CD14-positive monocyte (primary cell): ENCODE measurements around the gene RMND5B. TPM values are rescaled to one million over a fixed set of nuclear protein-coding genes. Genes with fewer than 3 reads are reported as not detected.
A peak's percentile ranks its signal among the peaks of the same experiment; 100 is the strongest.

Experiments
- DNase-seq, 3 donors: peaks; one replicate each; pipeline ENCODE4 v3.0.0-alpha.2; 2011 to 2022
- H2AFZ ChIP-seq: 2 replicates; pipeline ENCODE4 v1.6.0; 2012; ENCODE audit warnings: mild to moderate bottlenecking, low read depth, low read length, inconsistent platforms; ENCODE audit not compliant: insufficient read depth, poor library complexity, severe bottlenecking
- H3K27ac ChIP-seq, 2 donors: 1 replicate in 1 of 2; 2 replicates in 1 of 2; pipeline ENCODE4 v1.5.1; 2012 to 2013; ENCODE audit warnings: low read length in 2 of 2, control low read depth in 1 of 2, inconsistent platforms in 1 of 2, low read depth in 1 of 2, mild to moderate bottlenecking in 1 of 2
- H3K27me3 ChIP-seq, 2 donors: one replicate each; pipeline versions ENCODE4 v1.6.0 to v1.6.1; 2011 to 2013; ENCODE audit warnings: low read length in 2 of 2; ENCODE audit not compliant: control insufficient read depth in 2 of 2, insufficient read depth in 2 of 2
- H3K36me3 ChIP-seq, 2 donors: replicated peaks in 1 of 2; 1 replicate in 1 of 2; 2 replicates in 1 of 2; pipeline versions ENCODE4 v1.5.1 to v1.6.1; 2012 to 2013; ENCODE audit warnings: low read length in 2 of 2, control low read depth in 1 of 2, inconsistent platforms in 1 of 2, mild to moderate bottlenecking in 1 of 2; ENCODE audit not compliant: insufficient read depth in 2 of 2, control insufficient read depth in 1 of 2
- H3K4me1 ChIP-seq, 2 donors: 1 replicate in 1 of 2; 2 replicates in 1 of 2; pipeline versions ENCODE4 v1.5.1 to v1.6.1; 2012 to 2013; ENCODE audit warnings: low read length in 2 of 2, control low read depth in 1 of 2, inconsistent platforms in 1 of 2, mild to moderate bottlenecking in 1 of 2, moderate library complexity in 1 of 2; ENCODE audit not compliant: insufficient read depth in 2 of 2, control insufficient read depth in 1 of 2
- H3K4me2 ChIP-seq: replicated peaks from 2 replicates; pipeline ENCODE3; 2012; ENCODE audit warnings: low read length, moderate library complexity, mild to moderate bottlenecking; ENCODE audit not compliant: poor library complexity, severe bottlenecking; ENCODE audit errors: extremely low read depth
- H3K4me3 ChIP-seq, 3 experiments: fragments of 200-600 bp in 1 of 3; sonication (generic) in 1 of 3; replicated peaks in 1 of 3; 1 replicate in 2 of 3; 2 replicates in 1 of 3; pipeline ENCODE4 v1.5.1; 2011 to 2013; ENCODE audit warnings: low read length in 3 of 3, mild to moderate bottlenecking in 3 of 3, control low read depth in 2 of 3, low read depth in 2 of 3, inconsistent platforms in 1 of 3, moderate library complexity in 1 of 3
- H3K79me2 ChIP-seq: 2 replicates; pipeline ENCODE4 v1.6.0; 2012; ENCODE audit warnings: mild to moderate bottlenecking, control low read depth, inconsistent platforms, low read length, moderate library complexity; ENCODE audit not compliant: insufficient read depth
- H3K9ac ChIP-seq: 2 replicates; pipeline ENCODE4 v1.6.0; 2017; ENCODE audit warnings: low read length, mild to moderate bottlenecking; ENCODE audit not compliant: insufficient read depth, poor library complexity, severe bottlenecking
- H3K9me3 ChIP-seq, 2 donors: replicated peaks in 1 of 2; 1 replicate in 1 of 2; 2 replicates in 1 of 2; pipeline versions ENCODE4 v1.5.1 to v1.6.1; 2012 to 2013; ENCODE audit warnings: low read length in 2 of 2, control low read depth in 1 of 2; ENCODE audit not compliant: control insufficient read depth in 1 of 2, insufficient read depth in 1 of 2
- H4K20me1 ChIP-seq: 2 replicates; pipeline ENCODE4 v1.6.0; 2012; ENCODE audit warnings: mild to moderate bottlenecking, low read length, control low read depth, moderate library complexity; ENCODE audit not compliant: insufficient read depth
- H3K27ac Mint-ChIP-seq, 7 donors: one replicate each; pipeline ENCODE4 v1.8.0; 2020; ENCODE audit warnings: mild to moderate bottlenecking in 7 of 7, mixed read lengths in 7 of 7, moderate library complexity in 6 of 7, inconsistent platforms in 2 of 7
- H3K27me3 Mint-ChIP-seq, 3 donors: one replicate each; pipeline ENCODE4 v1.8.0; 2021 to 2022; ENCODE audit warnings: low read depth in 3 of 3, mild to moderate bottlenecking in 3 of 3, mixed read lengths in 3 of 3, moderate library complexity in 3 of 3, inconsistent platforms in 1 of 3
- H3K36me3 Mint-ChIP-seq, 2 donors: one replicate each; pipeline ENCODE4 v1.8.0; 2020; ENCODE audit warnings: mixed read lengths in 2 of 2, inconsistent platforms in 1 of 2, mild to moderate bottlenecking in 1 of 2
- H3K4me1 Mint-ChIP-seq: one replicate; pipeline ENCODE4 v1.8.0; 2020; ENCODE audit warnings: mild to moderate bottlenecking, mixed read lengths
- H3K4me3 Mint-ChIP-seq, 2 donors: one replicate each; pipeline ENCODE4 v1.8.0; 2020; ENCODE audit warnings: mild to moderate bottlenecking in 2 of 2, mixed read lengths in 2 of 2, moderate library complexity in 1 of 2
- H3K9me3 Mint-ChIP-seq, 7 donors: one replicate each; pipeline ENCODE4 v1.8.0; 2020 to 2022; ENCODE audit warnings: mixed read lengths in 7 of 7, mild to moderate bottlenecking in 6 of 7, moderate library complexity in 6 of 7, inconsistent platforms in 2 of 7
- WGBS: methylation state at CpG from one replicate; pipeline ENCODE4 v1.1.5; 2013; ENCODE audit warnings: missing lambda C conversion rate; ENCODE audit not compliant: insufficient coverage; 5-methylcytosine and 5-hydroxymethylcytosine counted together
- intact Hi-C, 2 donors: fragments of 100-400 bp; cut with micrococcal nuclease; formaldehyde crosslinking; loops; one replicate each; pipeline versions ENCODE4 v1.15.0 to v1.15.1; 2023
- polyA plus RNA-seq, 3 donors: library from polyadenylated mRNA; depleted of rRNA in 1 of 3; unstranded in 2 of 3; stranded (reverse) in 1 of 3; fragments of 300-500 nt in 2 of 3; fragments of >200 nt in 1 of 3; fragmentation: Illumina TruSeq in 2 of 3; gene quantifications; 1 replicate in 2 of 3; 2 replicates in 1 of 3; pipeline ENCODE4 v1.2.3, GENCODE V29; 2012 to 2021
- TF ChIP-seq, protein P1 (sequence below): fragments of 200-600 bp; IDR thresholded peaks from one replicate; pipeline ENCODE4 v1.8.0; 2022; ENCODE audit warnings: antibody characterized with exemption, mild to moderate bottlenecking

Gene RMND5B
- polyA plus RNA-seq, 3 donors: 20.9 to 27.4 (median 23.9) TPM

DNA sequence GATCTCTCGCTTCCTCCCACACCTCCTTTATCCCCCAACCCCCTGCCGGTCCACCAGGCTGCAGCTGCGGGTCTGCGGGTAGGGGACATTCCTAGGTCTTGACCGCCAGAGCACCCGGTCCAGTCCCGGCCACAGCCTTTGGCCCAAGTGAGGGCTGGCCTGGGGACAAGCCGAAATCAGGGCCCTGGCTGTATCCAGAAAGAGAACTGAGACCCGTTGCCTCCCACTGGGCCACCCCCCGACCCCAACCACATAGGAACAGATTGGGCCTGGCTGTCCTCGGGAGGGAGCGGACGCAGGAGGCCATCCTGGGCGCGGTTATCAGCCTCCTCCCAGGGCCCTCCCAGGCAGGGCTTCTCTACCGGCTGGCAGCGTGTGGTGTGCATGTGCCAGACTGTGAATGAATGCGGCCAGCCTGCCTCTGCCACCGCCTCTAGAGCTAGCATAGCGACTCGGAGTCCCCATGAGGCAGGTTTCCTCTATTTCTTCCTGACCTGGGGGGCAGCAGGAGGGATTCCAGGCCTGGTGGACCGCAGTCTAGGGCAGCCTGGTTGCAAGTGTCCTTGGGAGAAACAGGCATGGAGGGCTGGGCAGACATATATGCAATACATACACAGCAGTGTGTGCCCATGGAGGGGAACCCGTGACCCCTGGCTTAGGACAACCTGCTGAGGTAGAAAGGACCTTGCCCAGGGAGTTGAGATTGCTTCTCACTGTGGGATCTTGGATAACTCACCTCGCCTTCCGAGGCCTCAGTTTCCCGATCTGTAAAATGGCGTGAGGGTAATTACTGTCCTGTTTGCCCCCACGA is 16.3 kb upstream of the RMND5B start:
- peaks cover 68 to 87% (median 73%) of the 10 kb centered on the region in 3 donors for H3K27me3 Mint-ChIP-seq
- H3K27ac Mint-ChIP-seq: peak overlapping the region in 3 of 7 donors; percentile 6 to 55 (median 45)
- peaks cover 20% of the 10 kb centered on the region for H3K4me1 Mint-ChIP-seq
- Histone ChIP-seq H3K4me3 (peak overlapping the region in 1 of 3 experiments; percentile 42), H4K20me1 (no peaks in the 10 kb centered on the region), H3K27me3 (peaks cover 48 to 76% of the 10 kb centered on the region in 2 donors), H3K27ac (no peak overlapping the region), H3K4me1 (peaks cover 3 to 17% of the 10 kb centered on the region in 2 donors), H3K9me3 (peaks cover 3 to 29% of the 10 kb centered on the region in 2 donors), H3K9ac (no peak overlapping the region), H3K4me2 (peak overlapping the region; percentile 53), H2AFZ (no peak overlapping the region), H3K79me2 (no peaks in the 10 kb centered on the region), H3K36me3 (no peaks in the 10 kb centered on the region)
- peak overlapping the region; percentile 61 to 86 for H3K4me3 Mint-ChIP-seq
- peak in 1 of 3 donors; percentile 20 for DNase-seq
- TF ChIP-seq, protein P1, sequence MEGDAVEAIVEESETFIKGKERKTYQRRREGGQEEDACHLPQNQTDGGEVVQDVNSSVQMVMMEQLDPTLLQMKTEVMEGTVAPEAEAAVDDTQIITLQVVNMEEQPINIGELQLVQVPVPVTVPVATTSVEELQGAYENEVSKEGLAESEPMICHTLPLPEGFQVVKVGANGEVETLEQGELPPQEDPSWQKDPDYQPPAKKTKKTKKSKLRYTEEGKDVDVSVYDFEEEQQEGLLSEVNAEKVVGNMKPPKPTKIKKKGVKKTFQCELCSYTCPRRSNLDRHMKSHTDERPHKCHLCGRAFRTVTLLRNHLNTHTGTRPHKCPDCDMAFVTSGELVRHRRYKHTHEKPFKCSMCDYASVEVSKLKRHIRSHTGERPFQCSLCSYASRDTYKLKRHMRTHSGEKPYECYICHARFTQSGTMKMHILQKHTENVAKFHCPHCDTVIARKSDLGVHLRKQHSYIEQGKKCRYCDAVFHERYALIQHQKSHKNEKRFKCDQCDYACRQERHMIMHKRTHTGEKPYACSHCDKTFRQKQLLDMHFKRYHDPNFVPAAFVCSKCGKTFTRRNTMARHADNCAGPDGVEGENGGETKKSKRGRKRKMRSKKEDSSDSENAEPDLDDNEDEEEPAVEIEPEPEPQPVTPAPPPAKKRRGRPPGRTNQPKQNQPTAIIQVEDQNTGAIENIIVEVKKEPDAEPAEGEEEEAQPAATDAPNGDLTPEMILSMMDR: no peak
- H3K36me3 Mint-ChIP-seq: no peaks in the 10 kb centered on the region
- intact Hi-C loops: no loop called here
- H3K9me3 Mint-ChIP-seq: peaks cover 0 to 34% (median 11%) of the 10 kb centered on the region in 7 donors
- WGBS: 15% methylated on average over 28 of the region's 28 CpGs

DNA sequence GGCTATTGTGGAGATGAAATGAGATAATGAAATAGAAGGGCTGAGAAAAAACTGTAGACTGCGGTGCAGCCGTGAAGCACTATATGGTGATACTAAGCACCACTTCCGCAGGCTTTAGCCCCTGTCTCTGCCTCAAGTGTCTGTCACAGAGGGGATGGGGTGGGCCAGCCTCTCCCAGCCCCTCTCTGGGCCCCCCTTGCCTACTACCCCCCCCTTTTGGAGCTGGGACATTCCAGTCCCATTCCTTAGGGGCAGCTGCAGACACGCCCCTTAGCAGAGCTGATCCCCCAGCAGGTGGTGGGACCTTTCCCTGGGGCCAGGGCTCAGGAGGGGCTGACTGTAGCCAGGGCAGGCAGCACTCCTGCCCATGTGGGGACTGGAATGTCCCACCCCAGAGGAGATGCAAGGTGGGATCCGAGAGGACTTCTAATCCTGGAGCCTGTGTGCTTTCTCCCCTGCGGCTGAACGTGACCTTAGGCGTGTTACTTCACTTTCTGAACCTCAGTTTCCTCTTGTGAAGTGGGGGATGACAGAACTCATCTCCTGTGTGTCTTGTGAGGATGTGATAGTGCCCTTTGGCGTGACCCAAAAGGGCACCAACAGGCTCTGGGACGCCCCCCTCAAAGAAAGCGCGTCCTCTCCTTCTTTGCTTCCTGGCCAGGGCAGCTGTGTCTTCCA is 15.5 kb upstream of the RMND5B start:
- Histone ChIP-seq H2AFZ (no peak overlapping the region), H4K20me1 (no peaks in the 10 kb centered on the region), H3K4me1 (peaks cover 3 to 17% of the 10 kb centered on the region in 2 donors), H3K9me3 (peaks cover 3 to 29% of the 10 kb centered on the region in 2 donors), H3K4me3 (no peak overlapping the region), H3K79me2 (no peaks in the 10 kb centered on the region), H3K9ac (no peak overlapping the region), H3K4me2 (no peak overlapping the region), H3K36me3 (no peaks in the 10 kb centered on the region), H3K27ac (no peak overlapping the region), H3K27me3 (peaks cover 48 to 72% of the 10 kb centered on the region in 2 donors)
- H3K27me3 Mint-ChIP-seq: peaks cover 66 to 81% (median 71%) of the 10 kb centered on the region in 3 donors
- intact Hi-C loops: no loop called here
- peak overlapping the region in 1 of 2 donors; percentile 86 for H3K4me3 Mint-ChIP-seq
- H3K36me3 Mint-ChIP-seq: no peaks in the 10 kb centered on the region
- peak overlapping the region in 1 of 7 donors; percentile 69 for H3K27ac Mint-ChIP-seq
- 70% methylated on average over 2 of the region's 12 CpGs for WGBS
- DNase-seq: peak in 1 of 3 donors; percentile 1
- H3K9me3 Mint-ChIP-seq: peaks cover 0 to 34% (median 11%) of the 10 kb centered on the region in 7 donors
- TF ChIP-seq, protein P1: no peak
- peaks cover 20% of the 10 kb centered on the region for H3K4me1 Mint-ChIP-seq
